Femur (tissue), 1 donor: ENCODE measurements around the gene ARCN1.

Source experiments
- DNase-seq: peaks from one replicate; pipeline ENCODE4 v3.0.0-alpha.2; 2017

ARCN1 gene

GRCh38 chr11:118572061-118572980, at the start of gene ARCN1:
Gene ARCN1, plus strand, starts transcription at chr11:118572409. Its CDS starts 139 bp downstream, at chr11:118572548.
- DNase-seq: peak; percentile 94

- DNase-seq: peak; percentile 34
Observed at GRCh38 chr11:118522571-118523072, 49.6 kb upstream of the ARCN1 start.

GRCh38 chr11:118524356-118524755, 47.9 kb upstream of the ARCN1 start:
- DNase-seq: no peak

- DNase-seq: peak; percentile 20
Observed at GRCh38 chr11:118524757-118525470, 47.3 kb upstream of the ARCN1 start.

- no peak for DNase-seq
Observed at GRCh38 chr11:118526688-118527087, 45.5 kb upstream of the ARCN1 start.

DNA sequence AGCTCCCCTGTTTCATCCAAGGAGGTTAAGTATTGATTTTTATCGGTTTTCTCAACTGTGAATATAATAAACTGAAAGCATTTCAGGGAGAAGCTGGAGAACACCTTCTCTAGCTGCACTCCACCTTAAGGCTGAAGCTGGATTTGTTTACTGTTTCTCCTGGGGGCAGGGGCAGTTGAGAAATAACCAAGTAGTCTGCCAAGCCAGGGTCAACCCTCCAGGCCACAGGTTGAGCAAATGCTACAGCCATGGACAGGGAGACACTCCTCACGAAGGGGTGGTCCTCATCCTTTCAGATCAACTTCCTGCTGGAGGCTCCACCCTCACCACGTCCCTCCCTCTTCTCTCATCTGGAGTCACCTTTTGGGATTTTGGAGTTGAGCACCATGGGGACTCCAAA, 45.1 kb upstream of the ARCN1 start, which contains the start of gene TTC36:
TSS of gene TTC36 (plus strand) at position 366 of the 400 bp plus-strand sequence. CDS start at position 387, 21 bp downstream.
- no peak for DNase-seq

GRCh38 chr11:118528511-118528910, 43.7 kb upstream of the ARCN1 start:
- DNase-seq: no peak

DNA sequence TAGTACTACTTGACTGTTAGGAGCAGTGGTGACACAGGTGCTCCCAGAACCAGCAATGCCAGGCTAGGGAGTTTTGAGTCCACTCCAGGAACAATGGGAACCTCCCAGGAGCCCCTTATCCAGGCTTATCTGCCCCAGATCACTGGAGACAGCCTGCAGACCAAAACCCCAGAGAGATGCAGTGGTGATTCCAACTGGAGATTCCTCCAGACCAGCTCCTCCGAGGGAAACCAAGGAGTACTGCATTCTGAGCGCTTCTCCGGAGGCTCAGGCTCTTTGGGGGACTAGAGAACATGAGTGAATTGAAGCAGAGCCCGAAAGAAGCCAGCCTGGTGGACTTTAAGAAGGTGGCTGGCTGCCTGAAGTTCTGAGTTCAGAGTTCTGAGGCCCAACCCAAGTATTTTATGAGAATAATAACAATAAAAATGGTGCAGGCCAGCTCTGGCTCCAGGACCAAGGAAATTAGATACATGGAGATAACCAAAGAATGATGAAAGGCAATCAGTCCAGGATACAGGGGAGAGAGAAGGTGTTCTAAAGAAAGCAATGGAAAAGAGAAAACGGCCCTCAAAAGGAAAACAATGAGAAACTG, 42.5 kb upstream of the ARCN1 start:
- no peak for DNase-seq

DNA sequence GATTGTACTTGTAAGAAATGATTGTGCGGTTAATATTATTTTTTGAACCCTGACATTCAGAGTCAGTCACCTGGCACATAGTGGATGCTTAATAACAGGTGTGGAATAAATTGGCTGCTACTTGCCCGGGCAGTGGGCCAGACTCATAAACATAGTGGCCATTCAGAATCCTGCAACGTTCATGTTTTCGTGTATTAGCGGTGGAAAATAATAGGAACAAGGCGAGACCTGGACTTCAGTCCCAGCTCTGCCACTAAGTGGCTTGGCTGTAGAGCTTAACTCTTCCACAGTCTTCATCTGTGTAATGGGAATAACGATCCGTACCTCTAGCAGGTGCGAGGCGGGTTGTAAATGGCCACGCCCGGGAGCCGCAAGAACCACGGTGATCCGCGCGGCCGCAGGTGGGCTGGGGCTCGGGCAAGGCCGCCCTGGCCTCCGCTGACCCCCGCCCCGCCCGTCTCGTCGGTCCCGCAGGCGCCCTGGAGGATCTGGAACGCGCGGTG, 42.0 kb upstream of the ARCN1 start:
- peak; percentile 44 for DNase-seq

DNA sequence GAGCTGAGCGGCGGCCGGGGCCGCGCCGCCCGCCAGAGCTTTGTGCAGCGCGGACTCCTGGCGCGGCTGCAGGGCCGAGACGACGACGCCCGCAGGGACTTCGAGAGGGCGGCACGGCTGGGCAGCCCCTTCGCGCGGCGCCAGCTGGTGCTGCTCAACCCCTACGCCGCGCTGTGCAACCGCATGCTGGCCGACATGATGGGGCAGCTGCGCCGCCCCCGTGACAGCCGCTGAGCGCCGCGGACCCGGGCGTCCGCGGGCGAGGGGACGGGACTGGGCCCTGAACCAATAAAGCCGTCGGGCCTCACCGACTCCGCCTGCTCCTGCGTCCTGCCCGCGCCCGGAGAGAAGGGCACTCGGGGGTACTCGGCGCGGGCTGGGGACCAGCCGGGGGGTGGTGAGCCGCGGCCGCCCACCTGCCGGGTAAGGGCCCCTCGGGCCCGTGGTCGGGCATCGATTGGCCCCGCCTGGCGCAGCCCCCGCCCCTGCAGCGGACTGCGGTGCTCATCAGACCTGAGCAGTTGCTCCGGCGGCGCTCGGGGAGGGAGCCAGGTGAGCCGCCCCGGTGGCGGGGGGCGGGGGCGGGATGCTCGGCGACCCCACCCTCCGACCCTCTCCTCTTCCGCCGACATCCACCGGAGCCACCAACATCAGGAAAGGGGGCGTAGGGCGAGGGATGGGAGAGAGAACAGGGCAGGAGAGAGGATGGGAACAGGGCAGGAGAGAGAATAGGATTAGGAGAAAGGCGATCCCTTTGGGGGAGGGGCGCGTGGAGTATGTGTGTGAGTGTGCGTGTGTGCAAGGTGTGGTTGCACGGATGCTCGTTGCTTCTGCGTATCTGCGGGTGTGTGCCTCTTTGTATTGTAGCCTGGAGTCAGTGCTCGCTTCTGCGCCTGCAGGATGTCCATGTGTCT, 41.3 kb upstream of the ARCN1 start, which contains the start of gene TMEM25:
TSS of gene TMEM25 (plus strand) at position 510 of the 914 bp plus-strand sequence. CDS start 610 bp downstream, outside the sequence.
- peak; percentile 78 for DNase-seq

DNA sequence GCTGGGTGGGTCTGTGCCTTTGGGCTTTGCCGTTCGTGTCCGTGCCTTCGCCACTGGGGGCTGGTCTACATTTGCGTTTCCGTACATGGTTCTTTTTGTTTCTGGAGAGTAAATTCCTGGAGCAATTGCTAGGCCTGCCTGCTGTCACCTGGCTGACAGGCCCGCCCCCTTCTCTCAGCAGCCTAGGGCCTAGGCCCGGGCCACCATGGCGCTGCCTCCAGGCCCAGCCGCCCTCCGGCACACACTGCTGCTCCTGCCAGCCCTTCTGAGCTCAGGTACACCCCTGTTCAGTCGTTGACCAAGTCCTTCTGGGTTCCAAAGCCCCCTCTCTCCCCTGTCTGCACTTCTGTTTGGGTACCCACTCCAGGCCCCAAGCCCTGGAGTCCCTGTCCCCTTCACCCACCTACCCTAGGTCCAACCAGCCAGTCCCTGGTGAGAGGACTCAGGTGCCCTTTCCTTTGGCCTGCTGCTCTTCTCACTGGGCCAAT, 40.6 kb upstream of the ARCN1 start:
- no peak for DNase-seq

- DNase-seq: no peak
Observed at GRCh38 chr11:118532091-118532490, 40.1 kb upstream of the ARCN1 start.

GRCh38 chr11:118532852-118533768, 39.1 kb upstream of the ARCN1 start:
- DNase-seq: no peak

- no peak for DNase-seq
Observed at GRCh38 chr11:118533769-118534729, 38.2 kb upstream of the ARCN1 start.

GRCh38 chr11:118535261-118535660, 36.9 kb upstream of the ARCN1 start:
- DNase-seq: no peak

GRCh38 chr11:118536726-118537125, 35.5 kb upstream of the ARCN1 start:
- DNase-seq: no peak

DNA sequence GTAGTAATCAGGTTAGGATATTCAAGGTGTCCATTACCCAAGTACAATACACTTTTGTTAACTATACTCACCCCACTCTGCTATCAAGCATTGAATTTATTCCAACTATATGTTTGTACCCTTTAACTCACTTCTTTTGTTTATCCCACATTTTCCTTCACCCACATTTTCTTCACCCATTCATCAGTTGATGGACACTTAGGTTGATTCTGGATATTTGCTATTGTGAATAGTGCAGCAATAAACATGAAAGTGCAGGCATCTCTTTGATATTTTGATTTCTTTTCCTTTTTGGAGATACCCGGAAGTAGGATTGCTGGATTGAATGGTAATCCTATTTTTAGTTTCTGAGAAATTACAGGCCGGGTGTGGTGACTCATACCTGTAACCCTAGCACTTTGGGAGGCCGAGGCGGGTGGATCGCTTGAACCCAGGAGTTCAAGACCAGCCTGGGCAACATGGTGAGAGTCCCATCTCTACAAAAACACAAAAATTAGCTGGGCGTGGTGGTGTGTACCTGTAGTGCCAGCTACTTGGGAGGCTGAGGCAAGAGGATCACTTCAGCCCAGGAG, 34.7 kb upstream of the ARCN1 start:
- no peak for DNase-seq

DNA sequence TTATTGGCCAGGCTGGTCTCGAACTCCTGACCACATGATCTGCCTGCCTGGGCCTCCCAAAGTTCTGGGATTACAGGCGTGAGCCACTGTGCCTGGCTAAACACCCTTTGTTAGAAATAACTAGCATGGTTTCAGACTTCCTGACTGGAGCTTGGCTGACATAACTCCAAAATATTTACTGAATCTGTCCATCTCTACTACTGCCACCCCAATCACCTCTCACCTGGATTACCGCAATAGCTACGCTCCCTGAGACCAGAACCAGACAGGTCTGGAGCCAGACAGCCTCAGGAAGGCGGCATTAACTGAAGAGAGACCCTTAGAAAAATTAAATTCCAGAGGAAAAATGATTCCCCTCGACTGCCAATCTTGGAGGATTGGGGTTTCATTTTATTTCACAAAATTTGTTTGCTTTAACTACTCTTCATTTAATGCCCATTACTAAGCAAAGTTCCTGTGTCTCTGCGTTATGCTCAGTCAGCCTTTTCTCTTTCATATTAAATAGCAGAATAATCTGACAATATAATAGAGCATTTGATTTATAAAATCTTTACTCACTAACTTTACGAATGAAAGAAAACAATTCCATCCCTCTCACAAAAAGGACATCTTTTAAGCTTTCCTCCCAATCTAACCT, 28.1 kb upstream of the ARCN1 start:
- no peak for DNase-seq
